Spleen (tissue), 11 donors: Measurements from ENCODE around the gene RHEX. TPM values are rescaled to one million over a fixed set of nuclear protein-coding genes. Genes with fewer than 3 reads are reported as not detected.

ENCODE experiments used
- DNase-seq: peaks from one replicate; pipeline ENCODE4 v3.0.0-alpha.2; 2020
- H3K27ac ChIP-seq, 8 donors: fragments of 200-600 bp; sonication (generic) in 7 of 8; 1 replicate in 4 of 8; 2 replicates in 4 of 8; pipeline versions ENCODE4 v1.5.0 to v1.8.0; 2016 to 2021; ENCODE audit warnings: inconsistent platforms in 4 of 8, mild to moderate bottlenecking in 4 of 8, moderate library complexity in 1 of 8
- H3K27me3 ChIP-seq, 7 donors: fragments of 200-600 bp; sonication (generic) in 6 of 7; replicated peaks in 1 of 7; 1 replicate in 4 of 7; 2 replicates in 3 of 7; pipeline versions ENCODE4 v1.5.0 to v1.8.0; 2016 to 2021; ENCODE audit warnings: inconsistent platforms in 3 of 7, mild to moderate bottlenecking in 1 of 7
- H3K36me3 ChIP-seq, 6 donors: fragments of 200-600 bp; sonication (generic) in 5 of 6; 1 replicate in 4 of 6; 2 replicates in 2 of 6; pipeline versions ENCODE4 v1.5.0 to v1.8.0; 2016 to 2021; ENCODE audit warnings: inconsistent platforms in 2 of 6
- H3K4me1 ChIP-seq, 6 donors: fragments of 200-600 bp; sonication (generic) in 5 of 6; 1 replicate in 3 of 6; 2 replicates in 3 of 6; pipeline versions ENCODE4 v1.5.0 to v1.8.0; 2016 to 2021; ENCODE audit warnings: inconsistent platforms in 3 of 6
- H3K4me3 ChIP-seq, 8 donors: fragments of 200-600 bp; sonication (generic) in 7 of 8; 1 replicate in 4 of 8; 2 replicates in 4 of 8; pipeline versions ENCODE4 v1.5.0 to v1.8.0; 2016 to 2021; ENCODE audit warnings: inconsistent platforms in 4 of 8, mild to moderate bottlenecking in 4 of 8, moderate library complexity in 2 of 8
- H3K9me3 ChIP-seq, 8 donors: fragments of 200-600 bp; sonication (generic) in 7 of 8; 1 replicate in 4 of 8; 2 replicates in 4 of 8; pipeline versions ENCODE4 v1.5.0 to v1.8.0; 2016 to 2021; ENCODE audit warnings: inconsistent platforms in 4 of 8
- CTCF ChIP-seq, 11 experiments: fragments of 200-600 bp in 7 of 11; fragments of 450-650 bp in 4 of 11; sonication (generic) in 4 of 11; IDR thresholded peaks in 8 of 11; conservative IDR thresholded peaks in 3 of 11; 1 replicate in 7 of 11; 2 replicates in 4 of 11; pipeline versions ENCODE4 v1.4.0 to v1.8.0; 2016 to 2021; ENCODE audit warnings: antibody characterized with exemption in 11 of 11, inconsistent platforms in 4 of 11, mild to moderate bottlenecking in 1 of 11
- POLR2A ChIP-seq, 3 donors: fragments of 450-650 bp; IDR thresholded peaks; one replicate each; pipeline ENCODE4 v1.5.1; 2017; ENCODE audit warnings: antibody characterized with exemption in 3 of 3, mild to moderate bottlenecking in 1 of 3
- POLR2AphosphoS5 ChIP-seq, 3 donors: sonication (generic); formaldehyde crosslinking; IDR thresholded peaks; one replicate each; pipeline ENCODE4 v1.5.1; 2017; ENCODE audit warnings: antibody characterized with exemption in 3 of 3
- WGBS, 5 donors: extraction: QIAGEN DNeasy Blood & Tissue Kit in 3 of 5; methylation state at CpG; one replicate each; pipeline versions ENCODE4 v1.1.5 to v1.1.7; 2013 to 2018; 5-methylcytosine and 5-hydroxymethylcytosine counted together
- intact Hi-C: fragments of 100-400 bp; cut with DNase I; formaldehyde crosslinking; loops from one replicate; pipeline ENCODE4 v1.15.0; 2023; ENCODE audit warnings: low total_unique reads
- polyA plus RNA-seq, 3 donors: library from polyadenylated mRNA; stranded (reverse); fragments of 200-250 nt; gene quantifications; one replicate each; pipeline ENCODE4 v1.2.1, GENCODE V29; 2013
- total RNA-seq, 7 donors: library from RNA; depleted of rRNA in 3 of 7; stranded (reverse); fragments of >200 nt in 3 of 7; fragmentation: NEBNext Ultra II Directional in 4 of 7; extraction: Animal tissue kit (Norgen Biotek cat#: 25700) in 4 of 7; gene quantifications; one replicate each; pipeline versions ENCODE4 v1.1.0 to v1.2.1, GENCODE V29; 2016 to 2021
- donor health status: healthy with polysubstance abuse.
- donor health status: DM: no; HTN: no; CAD: no; lungs with moderate emphysema.
- donor health status: DM: no; HTN: no; CAD: no.
- donor health status: Bipolar disorder and iron deficiency.
- donor health status: healthy.
- donor health status: DM: no; HTN: no; CAD: no.
- donor health status: DM: yes; HTN: yes; CAD: no.

Gene RHEX
- total and polyA plus RNA-seq, 10 donors = 0.91 to 6.2 (median 2.4) TPM

DNA sequence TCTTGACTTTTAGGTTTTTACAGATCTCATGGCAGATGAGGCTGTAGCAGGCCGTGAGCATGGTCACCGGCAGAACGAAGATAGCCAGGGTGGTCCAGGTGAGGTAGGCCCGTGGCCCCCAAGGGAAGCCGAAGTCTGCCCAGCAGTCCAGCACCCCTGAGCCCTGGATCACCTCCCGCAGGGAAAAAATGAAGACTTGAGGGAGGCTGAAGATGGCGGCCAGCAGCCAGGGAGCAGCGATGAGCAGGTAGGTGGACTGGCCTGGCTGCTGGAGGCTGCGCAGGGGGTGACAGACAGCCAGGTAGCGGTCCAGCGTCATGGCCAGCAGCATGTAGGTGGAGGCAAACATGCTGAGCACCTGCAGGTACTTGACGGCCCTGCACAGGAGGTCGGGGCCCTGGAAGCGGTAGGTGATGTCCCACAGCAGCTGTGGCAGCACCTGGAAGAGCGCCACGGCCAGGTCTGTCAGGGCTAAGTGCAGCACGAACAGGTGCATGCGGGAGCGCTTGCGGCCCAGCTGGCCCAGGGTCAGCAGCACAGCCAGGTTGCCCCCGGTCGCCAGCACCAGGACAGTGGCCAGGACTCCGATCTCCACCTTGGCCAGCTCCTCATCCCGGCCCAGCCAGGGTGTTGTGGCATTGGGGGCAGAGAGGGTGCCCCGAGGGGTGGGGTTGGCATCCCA, 63.4 kb downstream of the RHEX start:
- Histone ChIP-seq H3K27me3 (peaks cover 0 to 38% (median 10%) of the 10 kb centered on the region in 7 donors), H3K9me3 (peaks cover 0 to 11% (median 5%) of the 10 kb centered on the region in 8 donors), H3K4me3 (no peak overlapping the region), H3K27ac (no peak overlapping the region), H3K36me3 (no peaks in the 10 kb centered on the region), H3K4me1 (peaks cover 5 to 16% (median 13%) of the 10 kb centered on the region in 6 donors)
- no peak for TF ChIP-seq POLR2A (IDR thresholded peaks at IDR 0.05)
- DNase-seq = no peak
- 89 to 96% (median 92%) methylated on average over 12 to 25 of the region's 25 CpGs for WGBS, 5 donors
- intact Hi-C loops = no loop called here

GRCh38 chr1:206116873-206117150, 63.8 kb downstream of the RHEX start:
- H3K27me3 ChIP-seq = peaks cover 0 to 38% (median 10%) of the 10 kb centered on the region in 7 donors
- WGBS, 5 donors = 30 to 54% (median 41%) methylated on average over 5 of the region's 5 CpGs
- intact Hi-C loops = no loop called here
- peaks cover 0 to 16% (median 10%) of the 10 kb centered on the region in 8 donors for H3K9me3 ChIP-seq
- H3K27ac ChIP-seq = no peak overlapping the region
- no peak for DNase-seq
- H3K36me3 ChIP-seq = no peaks in the 10 kb centered on the region
- H3K4me1 ChIP-seq = peaks cover 5 to 16% (median 13%) of the 10 kb centered on the region in 6 donors
- H3K4me3 ChIP-seq = peak overlapping the region in 6 of 8 donors; percentile 27 to 70 (median 40)
- no peak for TF ChIP-seq CTCF (IDR thresholded peaks at IDR 0.05 in 8 of 11, conservative IDR thresholded peaks at IDR 0.05 in 3 of 11)
- no peak for TF ChIP-seq POLR2A (IDR thresholded peaks at IDR 0.05)
- no peak for TF ChIP-seq POLR2AphosphoS5 (IDR thresholded peaks at IDR 0.05)

DNA sequence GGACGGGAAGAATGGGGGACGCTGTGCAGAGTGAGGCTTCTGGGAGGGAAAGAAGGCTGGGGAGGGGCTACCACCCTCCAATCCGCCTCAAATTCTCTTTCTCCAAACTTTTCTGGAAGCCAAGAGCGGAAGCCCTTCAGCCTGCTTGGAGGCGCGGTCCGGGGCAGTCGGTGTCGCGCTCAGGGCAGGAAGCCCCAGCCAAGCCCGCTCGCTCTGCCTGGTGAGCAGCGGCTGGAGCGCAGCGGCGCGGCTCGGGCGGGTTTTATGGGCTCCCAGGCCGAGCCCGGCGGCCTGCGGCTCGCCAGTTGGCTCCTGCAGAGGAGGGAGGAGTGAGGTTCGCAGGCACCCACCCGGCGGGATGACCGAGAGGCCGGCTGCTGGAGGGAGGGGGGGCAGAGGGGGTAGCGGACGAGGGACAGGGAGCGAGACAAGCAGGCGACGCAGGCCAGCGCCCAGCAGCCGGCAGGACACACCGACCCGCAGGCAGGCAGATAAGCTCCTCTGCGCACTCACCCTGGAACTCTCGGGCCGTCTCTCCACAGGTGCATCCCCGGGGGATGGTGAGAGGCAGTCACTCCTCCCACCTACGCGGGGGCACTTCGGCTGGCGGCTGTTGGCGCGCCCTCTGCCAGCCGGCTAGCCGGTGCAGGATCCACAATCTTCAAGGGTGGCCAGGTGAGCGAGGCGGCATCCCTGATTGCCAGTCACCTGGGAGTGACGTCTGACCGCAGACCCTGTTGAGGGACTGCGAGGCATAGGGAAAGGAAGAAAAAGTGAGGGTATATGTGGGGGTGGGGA, 64.4 kb downstream of the RHEX start, which contains the start of gene AVPR1B:
Gene AVPR1B (minus strand): TSS at position 238 of the 798 bp plus-strand sequence. CDS start 498 bp downstream, outside the sequence.
- Histone ChIP-seq H3K27ac (no peak within 1 kb of the TSS), H3K4me1 (peaks cover 5 to 16% (median 13%) of the 10 kb centered on the region in 6 donors), H3K27me3 (peaks cover 0 to 38% (median 10%) of the 10 kb centered on the region in 7 donors), H3K9me3 (peaks cover 0 to 21% (median 12%) of the 10 kb centered on the region in 8 donors), H3K36me3 (no peaks in the 10 kb centered on the region), H3K4me3 (peak within 1 kb of the TSS; percentile 20 to 70 (median 38))
- peak in 1 of 3 donors; percentile 64 for TF ChIP-seq POLR2AphosphoS5 (IDR thresholded peaks at IDR 0.05)
- no peak for TF ChIP-seq POLR2A (IDR thresholded peaks at IDR 0.05)
- no peak for TF ChIP-seq CTCF (IDR thresholded peaks at IDR 0.05 in 8 of 11, conservative IDR thresholded peaks at IDR 0.05 in 3 of 11)
- intact Hi-C loops = no loop called here
- DNase-seq = peak; percentile 83
- WGBS, 5 donors = 1 to 2% (median 2%) methylated on average over 45 to 55 of the region's 55 CpGs

DNA sequence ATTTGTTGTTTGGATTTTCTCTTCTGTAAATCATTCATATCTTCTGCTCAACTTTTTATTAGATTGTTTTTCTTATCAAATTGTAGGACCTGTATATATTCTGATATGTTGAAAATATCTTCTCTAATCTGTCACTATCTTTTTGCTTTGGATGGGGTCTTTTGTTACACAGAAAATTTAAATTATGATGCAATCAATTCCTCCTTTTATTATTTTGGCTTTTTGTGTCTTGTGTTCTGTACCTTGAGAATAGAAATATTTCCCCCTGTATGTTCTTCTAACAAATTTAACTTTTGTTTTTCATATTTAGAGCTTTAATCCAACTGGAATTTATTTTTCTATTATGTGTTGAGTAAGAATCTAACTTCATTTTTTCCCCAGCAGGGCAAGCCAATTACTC, 67.4 kb downstream of the RHEX start:
- H3K27ac ChIP-seq = no peak overlapping the region
- no peak overlapping the region for H3K4me3 ChIP-seq
- no peak for DNase-seq
- H3K9me3 ChIP-seq = peaks cover 0 to 23% (median 13%) of the 10 kb centered on the region in 8 donors
- H3K36me3 ChIP-seq = no peaks in the 10 kb centered on the region
- peaks cover 5 to 16% (median 13%) of the 10 kb centered on the region in 6 donors for H3K4me1 ChIP-seq
- peaks cover 0 to 43% (median 10%) of the 10 kb centered on the region in 7 donors for H3K27me3 ChIP-seq
- intact Hi-C loops = no loop called here
- TF ChIP-seq CTCF (IDR thresholded peaks at IDR 0.05 in 8 of 11, conservative IDR thresholded peaks at IDR 0.05 in 3 of 11) = no peak
- TF ChIP-seq POLR2AphosphoS5 (IDR thresholded peaks at IDR 0.05) = no peak
- no peak for TF ChIP-seq POLR2A (IDR thresholded peaks at IDR 0.05)
